Activated CD8-positive, alpha-beta memory T cell treated with anti-CD3 and anti-CD28 coated beads, Interleukin-2, amount 50 U/mL, for 24 hours (primary cell): ENCODE results near the gene IDE.
"Not testable (repeated sequence)": the region's sequence is repeated elsewhere in the genome, so short reads cannot be mapped to it uniquely, and the experiment has no call there.

Experiments used
- DNase-seq: peaks from one replicate; pipeline ENCODE4 v3.0.0-alpha.2; 2020; ENCODE audit errors: extremely low read depth

The IDE gene

DNA sequence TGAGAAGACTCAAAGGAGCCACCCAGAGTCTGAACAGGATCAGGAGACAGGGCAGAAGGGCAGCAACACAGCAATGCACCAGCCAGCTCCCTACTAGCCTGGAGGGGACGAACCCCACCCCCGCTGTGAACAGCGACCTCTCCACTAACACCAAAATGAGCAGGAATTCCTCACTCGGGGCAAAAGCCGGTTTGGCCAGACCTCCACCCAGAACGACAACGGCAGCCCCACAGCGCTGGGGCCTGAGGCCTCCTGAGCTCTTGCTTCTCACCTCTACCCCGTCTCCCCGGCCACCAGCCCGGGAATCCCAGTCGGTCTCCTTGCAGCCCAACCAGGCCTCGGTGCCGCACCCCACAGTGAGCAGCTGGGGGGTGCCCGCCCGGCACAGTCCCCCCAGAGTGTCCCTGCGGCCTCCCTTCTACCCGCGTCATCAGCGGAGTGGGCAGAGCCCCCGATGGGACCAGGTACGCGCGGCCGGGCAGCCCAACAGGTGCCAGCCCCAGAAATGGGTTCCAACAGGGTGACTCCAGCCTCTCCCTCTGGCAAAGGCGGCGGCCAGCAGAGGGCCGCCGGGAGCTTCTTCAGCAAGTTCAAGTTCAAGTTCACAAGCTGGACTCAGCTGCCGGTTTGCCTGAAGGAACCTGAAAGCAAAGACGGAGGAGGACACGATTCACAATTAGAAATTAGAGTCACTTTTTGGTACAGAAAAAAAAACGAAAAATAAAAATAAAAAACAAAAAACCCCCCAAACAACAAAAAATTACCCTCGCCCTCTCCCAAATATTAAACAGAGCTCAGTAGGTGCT is 153.9 kb downstream of the IDE start:
- no peak for DNase-seq

DNA sequence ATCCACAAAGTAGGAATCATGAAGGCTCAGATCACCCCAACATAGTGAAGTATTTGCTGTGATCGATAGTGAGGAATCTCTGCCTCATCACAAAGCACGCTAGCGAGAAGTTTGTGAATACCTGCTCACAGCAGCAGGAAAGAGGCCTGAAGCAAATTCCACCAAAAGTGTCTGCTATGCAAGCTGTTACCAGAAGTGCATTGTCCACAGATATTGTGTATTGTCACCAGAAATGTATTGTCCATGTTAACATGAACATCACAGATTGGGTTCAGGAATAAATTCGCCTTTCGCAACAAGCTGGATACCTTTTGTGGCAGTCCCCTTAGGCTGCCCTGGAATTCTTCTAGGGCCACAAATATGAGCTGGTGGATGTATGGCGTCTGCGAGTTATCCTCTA is 155.0 kb downstream of the IDE start:
- DNase-seq: no peak

DNA sequence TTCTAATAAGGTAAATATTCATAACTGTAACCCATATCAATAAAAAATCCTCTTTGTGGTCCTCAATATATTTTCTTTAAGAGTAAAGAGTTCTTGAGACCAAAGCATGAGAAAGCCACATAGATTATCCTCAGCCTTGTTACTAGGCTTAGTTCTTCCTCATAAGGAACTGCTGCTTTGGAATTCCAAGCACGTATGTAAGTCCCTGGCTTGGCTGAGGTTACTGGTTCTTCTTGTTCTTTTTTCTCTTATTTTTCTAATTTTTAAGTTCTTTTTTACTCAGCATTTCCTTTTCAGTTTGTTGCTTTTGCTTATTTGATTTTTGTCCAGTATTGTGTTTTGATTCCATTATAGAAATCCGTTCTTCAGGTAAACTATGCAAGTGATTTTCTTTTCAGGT is 155.7 kb downstream of the IDE start:
- no peak for DNase-seq

DNA sequence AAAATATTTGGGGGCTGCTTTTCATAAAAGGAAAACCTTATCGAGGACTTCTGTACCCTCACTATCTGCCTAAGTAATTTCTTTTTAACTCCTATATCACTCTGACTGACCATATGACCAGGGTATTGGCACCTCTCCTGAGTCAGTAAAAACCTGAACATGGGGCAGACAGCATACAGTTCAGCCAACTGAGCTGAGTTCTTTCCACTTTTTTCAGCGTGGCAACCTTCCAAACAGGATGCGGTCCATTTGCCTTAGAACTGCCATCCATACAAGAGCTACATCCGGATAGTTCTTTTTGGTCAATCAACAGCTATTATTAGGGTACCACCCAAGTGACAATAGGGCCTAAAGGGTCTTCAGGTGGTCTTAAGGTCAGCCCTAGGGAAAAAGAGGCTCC is 160.4 kb downstream of the IDE start:
- no peak for DNase-seq

DNA sequence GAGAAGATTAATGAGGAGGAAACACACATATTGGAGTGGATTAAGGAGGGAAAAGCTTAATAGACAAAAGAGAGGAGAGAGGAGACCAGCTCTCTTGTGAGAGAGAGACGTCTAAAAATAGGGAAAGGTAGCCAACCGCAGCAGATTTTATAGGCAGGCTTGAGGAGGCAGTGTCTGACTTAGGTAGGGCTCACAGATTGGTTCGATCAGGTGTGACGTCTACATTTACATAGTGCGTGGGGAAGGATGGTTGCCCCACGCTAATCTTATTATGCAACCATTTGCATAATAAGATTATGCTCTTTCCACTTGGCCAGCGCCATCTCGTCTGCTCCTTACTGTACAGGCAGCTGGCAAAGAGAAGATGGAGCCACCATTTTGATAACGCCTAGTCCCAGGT is 160.9 kb downstream of the IDE start:
- no peak for DNase-seq

DNA sequence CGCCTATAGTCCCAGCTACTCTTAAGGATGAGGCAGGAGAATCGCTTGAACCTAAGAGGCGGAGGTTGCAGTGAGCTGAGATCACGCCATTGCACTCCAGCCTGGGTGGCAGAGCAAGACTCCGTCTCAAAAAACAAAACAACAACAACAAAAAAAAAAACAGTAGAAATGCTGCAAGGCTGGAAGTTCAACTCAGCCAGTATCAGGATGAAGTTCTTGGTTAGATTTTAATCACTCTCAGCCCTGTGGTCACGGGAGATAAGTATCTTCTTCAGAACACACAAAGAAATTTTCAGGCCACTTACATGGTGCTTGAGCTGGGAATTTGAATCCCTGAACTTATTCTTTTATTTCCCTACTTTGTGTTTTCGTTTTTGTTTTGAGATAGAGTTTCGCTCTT is 162.5 kb downstream of the IDE start:
- no peak for DNase-seq

DNA sequence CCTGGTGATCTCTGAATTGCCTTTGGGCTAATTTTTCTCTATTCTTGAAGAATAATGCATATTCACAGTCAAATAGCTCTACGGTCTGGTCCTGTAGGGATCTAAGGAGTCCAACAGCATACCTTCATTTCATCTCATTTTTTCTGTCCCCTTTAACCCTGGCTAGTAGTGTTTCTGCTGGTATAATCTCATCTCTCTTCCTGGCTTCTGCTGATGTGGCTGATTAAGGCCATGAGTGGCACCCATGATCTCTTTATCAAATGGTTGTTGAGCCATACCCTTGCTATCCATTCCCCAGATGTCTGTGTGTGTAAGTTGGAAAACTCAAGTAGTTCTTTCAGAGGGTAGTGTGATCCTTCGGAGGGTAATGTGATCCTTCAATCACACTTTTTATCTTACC is 163.4 kb downstream of the IDE start:
- DNase-seq: no peak

DNA sequence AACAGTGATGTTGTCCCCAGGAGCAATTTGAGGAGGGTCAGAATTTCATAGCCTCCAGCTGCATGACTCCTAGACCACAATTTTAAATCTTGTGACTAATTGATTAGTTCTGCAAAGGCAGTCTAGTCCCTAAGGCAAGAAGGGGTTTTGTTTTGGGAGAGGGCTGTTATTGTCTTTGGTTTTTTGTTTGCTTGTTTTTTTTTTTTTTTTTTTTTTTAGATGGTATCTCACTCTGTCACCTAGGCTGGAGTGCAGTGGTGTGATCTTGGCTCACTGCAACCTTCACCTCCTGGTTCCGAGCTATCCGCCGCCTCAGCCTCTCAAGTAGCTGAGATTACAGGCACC is 165.9 kb downstream of the IDE start:
- no peak for DNase-seq

DNA sequence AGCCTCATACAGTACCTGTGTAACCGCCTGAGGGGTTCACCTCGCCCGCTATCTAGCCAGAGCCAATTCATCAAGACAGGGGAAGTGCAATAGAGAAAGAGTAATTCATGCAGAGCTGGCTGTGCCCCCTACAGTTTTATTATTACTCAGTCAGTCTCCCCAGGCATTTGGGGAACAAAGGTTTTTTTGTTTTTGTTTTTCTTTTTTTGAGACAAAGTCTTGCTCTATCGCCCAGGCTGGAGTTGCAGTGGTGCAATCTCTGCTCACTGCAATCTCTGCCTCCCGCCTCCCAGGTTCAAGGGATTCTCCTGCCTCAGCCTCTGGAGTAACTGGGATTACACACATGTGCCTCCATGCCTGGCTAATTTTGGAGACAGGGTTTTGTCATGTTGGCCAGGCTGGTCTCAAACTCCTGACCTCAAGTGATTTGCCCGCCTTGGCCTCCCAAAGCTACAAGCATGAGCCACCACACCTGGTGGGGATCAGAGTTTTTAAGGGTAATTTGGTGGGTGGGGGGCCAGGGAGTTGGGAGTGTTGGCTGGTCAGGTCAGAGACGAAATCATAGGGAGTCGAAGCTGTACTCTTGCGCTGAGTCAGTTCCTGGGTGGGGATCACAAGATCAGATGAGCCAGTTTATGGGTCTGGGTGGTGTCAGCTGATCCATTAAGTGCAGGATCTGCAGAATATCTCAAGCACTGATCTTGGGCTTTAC is 166.4 kb downstream of the IDE start:
- DNase-seq: no peak

DNA sequence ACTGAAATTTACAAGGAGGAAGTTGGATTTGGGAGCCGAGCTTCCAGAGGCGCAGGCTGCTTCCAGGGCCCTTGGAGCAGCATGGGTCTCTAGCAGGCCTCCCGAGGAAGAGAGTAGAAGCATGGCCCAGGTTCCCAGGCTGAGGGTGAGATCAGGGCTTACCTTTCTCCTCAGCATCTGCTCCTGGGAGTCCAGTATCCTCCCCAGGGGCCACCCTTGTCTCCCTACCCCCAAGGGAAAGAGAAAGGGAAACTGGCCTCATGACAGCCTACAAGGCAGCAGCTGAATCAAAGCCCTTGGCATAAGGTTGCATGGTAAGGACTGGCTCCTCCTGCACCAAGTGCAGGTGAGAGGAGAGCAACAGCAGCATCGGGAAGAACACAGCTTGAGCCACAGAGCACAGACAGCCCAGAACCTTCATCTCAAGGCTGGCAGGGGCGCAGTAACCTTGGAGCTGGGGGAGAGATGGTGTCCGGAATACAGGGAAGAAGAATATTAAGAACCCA is 168.4 kb downstream of the IDE start:
- DNase-seq: no peak

DNA sequence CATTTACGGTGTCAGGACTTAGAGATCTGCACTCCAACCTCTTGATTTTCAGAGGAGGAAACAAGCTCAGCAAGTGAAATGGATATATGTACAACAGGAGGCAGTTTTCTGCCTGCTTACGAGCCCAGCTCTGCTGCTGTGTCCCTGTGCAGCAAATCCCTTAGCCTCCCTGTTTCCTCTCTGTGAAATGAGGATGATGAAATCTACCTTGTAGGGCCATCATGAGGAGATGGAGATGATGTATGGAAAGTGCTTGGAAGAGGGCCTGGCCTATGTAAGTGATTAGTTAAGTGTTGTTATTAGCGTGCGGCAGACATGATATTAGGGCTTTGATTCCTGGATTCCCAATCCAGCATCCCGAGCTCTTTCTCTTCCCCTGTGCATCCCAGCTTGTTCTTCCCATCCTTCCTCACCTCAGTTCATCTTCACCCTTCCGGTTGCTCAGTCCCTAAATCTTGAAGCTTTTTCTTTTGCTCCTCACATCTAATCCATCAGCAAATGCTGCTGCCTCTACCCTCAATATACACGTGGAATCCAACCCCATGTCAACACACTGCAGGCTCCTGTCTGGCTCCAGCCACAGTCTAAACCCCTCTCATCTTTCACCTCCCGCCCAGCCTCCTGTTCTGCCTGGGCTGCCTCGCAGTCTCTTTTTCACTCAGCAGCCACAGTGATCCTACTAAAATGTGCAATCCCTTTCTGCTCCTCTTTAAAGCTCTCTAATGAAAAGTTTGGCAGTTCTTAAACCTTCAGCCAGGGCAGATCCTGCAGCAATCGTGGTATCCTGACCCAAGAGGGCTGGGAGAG is 169.1 kb downstream of the IDE start:
- no peak for DNase-seq

DNA sequence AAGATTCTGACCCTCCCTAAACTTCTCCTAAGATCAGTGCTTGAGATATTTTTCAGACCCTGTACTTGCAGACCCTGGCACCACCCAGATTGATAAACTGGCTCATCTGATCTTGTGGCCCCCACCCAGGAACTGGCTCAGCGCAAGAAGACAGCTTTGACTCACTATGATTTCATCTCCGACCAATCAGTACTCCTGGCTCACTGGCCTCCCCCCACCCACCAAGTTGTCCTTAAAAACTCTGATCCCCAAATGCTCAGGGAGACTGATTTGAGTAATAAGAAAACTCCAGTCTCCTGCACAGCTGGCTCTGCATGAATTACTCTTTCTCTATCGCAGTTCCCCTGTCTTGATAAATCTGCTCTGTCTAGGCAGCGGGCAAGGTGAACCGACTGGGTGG is 171.7 kb downstream of the IDE start:
- DNase-seq: not testable (repeated sequence)
